ENCODE results near the gene TBKBP1. TPM values are rescaled to one million over a fixed set of nuclear protein-coding genes. Genes with fewer than 3 reads are reported as not detected.

The TBKBP1 gene
- total RNA-seq, 3 donors from 2014 or later = 4.5 to 11.5 (median 8.3) TPM

GRCh38 chr17:47760409-47761140 is 66.6 kb downstream of the TBKBP1 start:
- H3K4me3 ChIP-seq = no peak overlapping the region
- H3K27ac ChIP-seq = no peak overlapping the region
- H3K36me3 ChIP-seq = no peaks in the 10 kb centered on the region
- H3K9me3 ChIP-seq = peaks cover 7 to 32% of the 10 kb centered on the region in 2 donors
- no peak for TF ChIP-seq POLR2AphosphoS5 (IDR thresholded peaks at IDR 0.05)
- no peak for TF ChIP-seq CTCF (IDR thresholded peaks at IDR 0.05)
- TF ChIP-seq POLR2A (IDR thresholded peaks at IDR 0.05) = no peak
- DNase-seq (ENCODE audit: low spot score in 2 of 2) = no peak
- intact Hi-C loops (cut with DNase I; ENCODE audit: low total_unique reads) = no loop called here
- no peaks in the 10 kb centered on the region for H3K4me1 ChIP-seq
- H3K27me3 ChIP-seq = peaks cover 0 to 4% of the 10 kb centered on the region in 2 donors

Other genes starting within 250 kb of the TBKBP1 start
- gene NPEPPS, start 163.1 kb upstream of the TBKBP1 start, total RNA-seq = 100 to 1,000 TPM; 106 to 130 (median 117) TPM
- gene KPNB1, start 44.2 kb upstream of the TBKBP1 start, total RNA-seq = 100 to 1,000 TPM; 148 to 238 (median 189) TPM
- 1 to 10 TPM in 2 of 3 donors, under 1 TPM in 1; 0.33 to 1.8 (median 1.0) TPM for gene TBX21, start 39.1 kb downstream of the TBKBP1 start, total RNA-seq
- gene OSBPL7, start 127.6 kb downstream of the TBKBP1 start, total RNA-seq = 10 to 100 TPM in 1 of 3 donors, 1 to 10 TPM in 2; 3.0 to 10.2 (median 8.9) TPM
- 10 to 100 TPM; 35.0 to 43.5 (median 36.7) TPM for gene MRPL10, start 137.4 kb downstream of the TBKBP1 start, total RNA-seq
- gene LRRC46, start 137.5 kb downstream of the TBKBP1 start, total RNA-seq = under 1 TPM; 0.16 to 0.59 (median 0.33) TPM
- 100 to 1,000 TPM in 1 of 3 donors, 10 to 100 TPM in 2; 49.2 to 108 (median 54.9) TPM for gene SCRN2, start 147.1 kb downstream of the TBKBP1 start, total RNA-seq
- 1 to 10 TPM in 2 of 3 donors, under 1 TPM in 1; 0.48 to 5.3 (median 3.6) TPM for gene SP6, start 157.0 kb downstream of the TBKBP1 start, total RNA-seq
- gene SP2, start 202.1 kb downstream of the TBKBP1 start, total RNA-seq = 1 to 10 TPM; 4.6 to 9.8 (median 5.6) TPM
- gene PNPO, start 247.4 kb downstream of the TBKBP1 start, total RNA-seq = 10 to 100 TPM; 28.3 to 61.2 (median 34.7) TPM

Measured in breast epithelium (tissue), 4 donors.